ENCODE measurements around the gene ENPP5.

Gene ENPP5, protein sequence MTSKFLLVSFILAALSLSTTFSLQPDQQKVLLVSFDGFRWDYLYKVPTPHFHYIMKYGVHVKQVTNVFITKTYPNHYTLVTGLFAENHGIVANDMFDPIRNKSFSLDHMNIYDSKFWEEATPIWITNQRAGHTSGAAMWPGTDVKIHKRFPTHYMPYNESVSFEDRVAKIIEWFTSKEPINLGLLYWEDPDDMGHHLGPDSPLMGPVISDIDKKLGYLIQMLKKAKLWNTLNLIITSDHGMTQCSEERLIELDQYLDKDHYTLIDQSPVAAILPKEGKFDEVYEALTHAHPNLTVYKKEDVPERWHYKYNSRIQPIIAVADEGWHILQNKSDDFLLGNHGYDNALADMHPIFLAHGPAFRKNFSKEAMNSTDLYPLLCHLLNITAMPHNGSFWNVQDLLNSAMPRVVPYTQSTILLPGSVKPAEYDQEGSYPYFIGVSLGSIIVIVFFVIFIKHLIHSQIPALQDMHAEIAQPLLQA

DNA sequence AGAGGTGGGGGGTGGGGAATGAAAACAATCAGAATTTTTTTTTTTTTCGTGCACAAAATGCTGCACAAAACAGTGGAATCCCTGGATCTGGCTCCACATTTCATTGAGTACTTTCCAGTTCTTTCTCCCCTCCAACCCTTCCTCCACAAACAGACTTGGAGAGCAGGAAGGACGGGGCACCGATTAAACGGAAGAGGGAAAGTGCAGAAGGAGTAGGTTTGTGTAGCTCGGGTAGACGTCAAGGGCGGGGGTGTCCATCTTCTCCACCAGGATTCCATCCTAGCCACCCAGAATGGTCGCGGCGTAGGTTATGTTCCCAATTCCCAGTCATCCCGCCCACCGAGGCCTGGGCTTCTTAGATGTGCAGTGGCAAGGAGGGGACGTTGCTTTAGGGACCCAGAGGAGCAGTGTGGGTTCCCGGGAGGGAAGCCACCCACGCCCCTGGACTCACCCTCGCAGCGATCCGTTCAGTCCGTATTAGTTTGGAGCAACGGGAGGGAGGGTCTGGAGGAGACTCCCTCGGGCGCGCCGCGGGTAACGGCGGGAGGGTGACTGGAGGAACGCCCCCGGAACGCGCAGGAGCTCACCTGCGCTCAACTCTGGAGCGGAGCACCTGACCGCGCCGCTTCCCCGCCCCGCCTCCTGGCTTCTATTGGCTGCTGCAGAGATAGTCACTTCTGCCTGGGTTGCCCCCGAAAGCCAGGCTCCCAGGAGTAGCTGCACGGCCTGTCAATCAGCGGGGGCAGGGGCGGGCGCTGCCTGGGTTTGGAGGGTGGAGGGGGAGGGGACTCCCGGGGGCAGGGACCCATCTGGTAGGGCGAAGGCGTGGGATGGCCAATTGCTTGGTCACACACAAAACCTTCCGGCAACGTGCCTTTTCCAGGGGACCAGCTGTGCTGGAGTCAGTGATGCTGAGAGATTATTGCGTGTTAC, at the start of gene ENPP5:
TSS of gene ENPP5 (minus strand) at position 624 of the 933 bp plus-strand sequence. CDS start 2,718 bp downstream, outside the sequence.
- H3K4me3 ChIP-seq (replicated peaks; ENCODE audit: low read depth, low read length) = peak within 1 kb of the TSS; percentile 23
- TF ChIP-seq, protein P1, sequence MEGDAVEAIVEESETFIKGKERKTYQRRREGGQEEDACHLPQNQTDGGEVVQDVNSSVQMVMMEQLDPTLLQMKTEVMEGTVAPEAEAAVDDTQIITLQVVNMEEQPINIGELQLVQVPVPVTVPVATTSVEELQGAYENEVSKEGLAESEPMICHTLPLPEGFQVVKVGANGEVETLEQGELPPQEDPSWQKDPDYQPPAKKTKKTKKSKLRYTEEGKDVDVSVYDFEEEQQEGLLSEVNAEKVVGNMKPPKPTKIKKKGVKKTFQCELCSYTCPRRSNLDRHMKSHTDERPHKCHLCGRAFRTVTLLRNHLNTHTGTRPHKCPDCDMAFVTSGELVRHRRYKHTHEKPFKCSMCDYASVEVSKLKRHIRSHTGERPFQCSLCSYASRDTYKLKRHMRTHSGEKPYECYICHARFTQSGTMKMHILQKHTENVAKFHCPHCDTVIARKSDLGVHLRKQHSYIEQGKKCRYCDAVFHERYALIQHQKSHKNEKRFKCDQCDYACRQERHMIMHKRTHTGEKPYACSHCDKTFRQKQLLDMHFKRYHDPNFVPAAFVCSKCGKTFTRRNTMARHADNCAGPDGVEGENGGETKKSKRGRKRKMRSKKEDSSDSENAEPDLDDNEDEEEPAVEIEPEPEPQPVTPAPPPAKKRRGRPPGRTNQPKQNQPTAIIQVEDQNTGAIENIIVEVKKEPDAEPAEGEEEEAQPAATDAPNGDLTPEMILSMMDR (IDR thresholded peaks at IDR 0.05; ENCODE audit: low read depth, low read length, missing control alignments) = no peak
- DNase-seq (ENCODE audit: extremely low read depth, low read depth) = no peak

DNA sequence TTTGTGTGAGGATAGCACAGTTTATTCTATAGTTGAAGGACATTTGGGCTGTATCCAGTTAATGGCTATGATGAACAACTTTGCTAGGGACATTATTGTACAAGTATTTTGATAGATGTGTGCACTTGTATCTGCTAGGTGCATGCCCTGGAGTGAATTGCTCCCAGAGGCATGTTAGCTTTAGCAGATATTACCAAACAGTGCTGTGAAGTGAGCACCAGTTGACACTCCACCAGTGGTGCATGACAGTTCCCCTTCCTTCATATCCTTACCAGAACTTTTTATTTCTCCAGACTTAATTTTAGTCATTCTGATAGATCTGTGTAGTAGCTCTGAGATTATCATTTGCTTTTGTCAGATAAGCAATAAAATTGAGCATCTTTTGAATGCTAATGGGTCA, 48.9 kb upstream of the ENPP5 start:
- TF ChIP-seq, protein P1 (IDR thresholded peaks at IDR 0.05; ENCODE audit: low read depth, low read length, missing control alignments) = no peak
- DNase-seq (ENCODE audit: extremely low read depth, low read depth) = no peak
- H3K4me3 ChIP-seq (replicated peaks; ENCODE audit: low read depth, low read length) = no peak overlapping the region

DNA sequence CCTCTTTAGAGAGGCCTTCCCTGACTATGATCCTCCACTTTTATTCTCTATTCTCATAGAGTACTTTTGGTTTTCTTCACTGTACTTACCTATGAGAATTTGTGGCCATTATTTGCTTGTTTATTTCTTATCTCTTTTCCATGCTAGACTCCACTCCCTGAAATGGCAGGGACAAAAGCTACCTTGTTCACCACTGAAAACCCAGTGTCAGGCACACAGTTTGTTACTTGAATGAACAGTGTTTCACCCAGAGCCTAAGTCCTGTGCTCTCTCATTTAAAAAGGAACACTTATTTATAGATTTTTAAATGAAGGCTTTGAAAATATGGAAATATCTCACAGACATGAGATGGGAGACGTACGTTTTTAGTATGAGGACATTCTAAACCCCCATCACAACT, 47.7 kb upstream of the ENPP5 start:
- no peak overlapping the region for H3K4me3 ChIP-seq (replicated peaks; ENCODE audit: low read depth, low read length)
- DNase-seq (ENCODE audit: extremely low read depth, low read depth) = no peak
- TF ChIP-seq, protein P1 (IDR thresholded peaks at IDR 0.05; ENCODE audit: low read depth, low read length, missing control alignments) = no peak

DNA sequence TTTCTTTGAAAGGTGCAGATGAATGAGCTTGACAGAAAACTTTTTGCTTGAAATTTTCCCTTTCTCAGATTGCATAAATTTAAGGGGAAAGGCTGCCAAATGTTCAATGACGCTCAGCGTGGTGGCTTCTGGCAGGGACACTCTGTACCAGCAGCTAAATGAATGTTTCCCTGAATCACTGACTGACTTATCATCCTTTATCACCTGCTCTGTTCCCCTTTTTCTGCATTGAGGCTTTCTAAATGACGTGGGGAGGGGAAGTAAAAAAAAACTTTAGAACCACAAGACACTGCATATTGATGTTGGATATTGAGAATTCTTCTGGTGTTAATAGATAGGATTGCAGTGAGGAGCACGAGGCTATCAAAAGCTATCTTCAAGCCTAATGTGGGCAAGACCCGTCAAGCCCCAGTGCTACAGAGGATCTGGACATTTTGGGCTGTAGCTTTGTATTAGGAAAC, 46.9 kb upstream of the ENPP5 start:
- no peak overlapping the region for H3K4me3 ChIP-seq (replicated peaks; ENCODE audit: low read depth, low read length)
- DNase-seq (ENCODE audit: extremely low read depth, low read depth) = no peak
- TF ChIP-seq, protein P1 (IDR thresholded peaks at IDR 0.05; ENCODE audit: low read depth, low read length, missing control alignments) = no peak

DNA sequence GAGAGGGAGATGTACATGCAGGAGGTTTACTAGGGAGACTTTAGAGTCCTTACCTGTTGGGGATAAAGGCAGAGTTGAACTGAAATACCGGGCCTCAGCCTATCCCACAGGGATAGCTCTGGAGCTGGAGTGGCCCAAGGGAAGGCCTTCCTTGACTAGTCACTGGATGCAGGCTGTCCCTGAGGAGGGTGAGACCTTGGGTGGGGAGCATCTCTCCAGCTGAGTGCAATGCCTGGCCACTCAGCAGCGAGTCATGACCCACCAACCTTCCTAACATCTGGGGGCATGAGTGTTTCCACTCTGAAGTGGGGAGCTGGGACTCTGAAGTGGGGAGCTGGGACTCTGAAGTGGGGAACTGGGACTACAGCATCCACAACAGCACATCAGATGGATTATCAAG, 46.1 kb upstream of the ENPP5 start:
- DNase-seq (ENCODE audit: extremely low read depth, low read depth) = no peak
- TF ChIP-seq, protein P1 (IDR thresholded peaks at IDR 0.05; ENCODE audit: low read depth, low read length, missing control alignments) = no peak
- no peak overlapping the region for H3K4me3 ChIP-seq (replicated peaks; ENCODE audit: low read depth, low read length)

DNA sequence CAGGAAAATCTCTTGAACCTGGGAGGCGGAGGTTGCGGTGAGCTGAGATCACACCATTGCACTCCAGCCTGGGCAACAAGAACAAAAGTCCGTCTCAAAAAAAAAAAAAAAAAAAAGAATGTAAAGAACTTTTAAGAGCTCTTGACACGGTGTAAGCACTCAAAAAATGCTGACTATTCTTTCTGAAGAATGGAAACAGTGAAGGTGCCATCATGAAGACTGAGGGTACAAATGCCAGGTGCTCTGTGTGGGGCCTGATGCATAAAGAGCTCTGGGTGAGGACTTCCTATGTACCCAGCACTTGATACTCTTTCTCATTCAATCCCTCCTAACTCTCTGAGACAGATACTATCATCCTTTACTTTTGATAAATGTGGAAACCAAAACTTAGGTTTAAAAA, 45.0 kb upstream of the ENPP5 start:
- TF ChIP-seq, protein P1 (IDR thresholded peaks at IDR 0.05; ENCODE audit: low read depth, low read length, missing control alignments) = no peak
- DNase-seq (ENCODE audit: extremely low read depth, low read depth) = no peak
- H3K4me3 ChIP-seq (replicated peaks; ENCODE audit: low read depth, low read length) = no peak overlapping the region

Data from HFF-Myc (cell line).